ENCODE data around the gene SEMA5A.

DNA sequence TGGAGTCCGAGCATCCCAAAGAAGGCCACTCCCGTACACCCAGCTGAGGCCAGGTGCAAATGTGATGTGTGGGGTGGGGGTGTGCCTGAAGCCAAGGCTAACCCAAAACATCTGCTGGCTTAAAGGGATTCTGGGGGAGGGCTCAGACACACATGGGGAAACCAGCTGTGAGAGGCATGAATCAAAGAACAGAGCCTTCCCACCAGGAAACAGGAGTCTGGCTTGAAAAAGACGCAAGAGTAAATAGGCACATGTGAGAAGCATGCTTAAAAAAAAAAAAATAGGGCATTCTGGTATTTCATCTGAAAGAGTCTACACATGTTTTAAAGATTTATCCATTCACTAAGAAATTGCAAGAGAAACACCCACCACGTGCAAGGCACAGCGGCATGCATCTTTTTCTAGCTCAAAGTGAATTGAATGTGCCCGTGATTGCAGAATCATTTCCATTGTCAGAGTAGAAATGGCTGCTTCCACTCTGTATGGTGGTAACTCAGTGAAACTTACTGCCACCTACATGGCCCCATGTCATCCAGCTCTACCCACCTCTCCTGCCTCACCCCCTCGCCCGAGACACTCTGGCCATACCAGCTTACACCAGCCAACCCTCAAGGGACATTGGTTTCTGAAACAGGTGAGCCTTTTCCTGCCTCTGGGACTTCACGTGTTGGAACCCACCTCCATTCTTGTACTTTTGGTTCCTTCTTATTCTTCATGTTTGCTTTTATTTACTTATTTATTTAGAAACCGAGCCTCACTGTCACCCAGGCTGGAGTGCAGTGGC lies 71.5 kb downstream of the SEMA5A start:
- TF ChIP-seq, protein P1, sequence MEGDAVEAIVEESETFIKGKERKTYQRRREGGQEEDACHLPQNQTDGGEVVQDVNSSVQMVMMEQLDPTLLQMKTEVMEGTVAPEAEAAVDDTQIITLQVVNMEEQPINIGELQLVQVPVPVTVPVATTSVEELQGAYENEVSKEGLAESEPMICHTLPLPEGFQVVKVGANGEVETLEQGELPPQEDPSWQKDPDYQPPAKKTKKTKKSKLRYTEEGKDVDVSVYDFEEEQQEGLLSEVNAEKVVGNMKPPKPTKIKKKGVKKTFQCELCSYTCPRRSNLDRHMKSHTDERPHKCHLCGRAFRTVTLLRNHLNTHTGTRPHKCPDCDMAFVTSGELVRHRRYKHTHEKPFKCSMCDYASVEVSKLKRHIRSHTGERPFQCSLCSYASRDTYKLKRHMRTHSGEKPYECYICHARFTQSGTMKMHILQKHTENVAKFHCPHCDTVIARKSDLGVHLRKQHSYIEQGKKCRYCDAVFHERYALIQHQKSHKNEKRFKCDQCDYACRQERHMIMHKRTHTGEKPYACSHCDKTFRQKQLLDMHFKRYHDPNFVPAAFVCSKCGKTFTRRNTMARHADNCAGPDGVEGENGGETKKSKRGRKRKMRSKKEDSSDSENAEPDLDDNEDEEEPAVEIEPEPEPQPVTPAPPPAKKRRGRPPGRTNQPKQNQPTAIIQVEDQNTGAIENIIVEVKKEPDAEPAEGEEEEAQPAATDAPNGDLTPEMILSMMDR (IDR thresholded peaks at IDR 0.05; ENCODE audit: control extremely low read depth in 1 of 3, insufficient read depth in 1 of 3, low read depth in 1 of 3, low read length in 3 of 3), result no peak
- TF ChIP-seq ZNF274 (IDR thresholded peaks at IDR 0.05; ENCODE audit: borderline replicate concordance, extremely low read depth, low read length) (no peak), HDAC2 (IDR thresholded peaks at IDR 0.05; ENCODE audit: borderline replicate concordance in 1 of 2, low read depth in 2 of 2, low read length in 2 of 2) (no peak), HDAC6 (IDR thresholded peaks at IDR 0.05; ENCODE audit: low read depth, low read length) (no peak), POLR2A (IDR thresholded peaks at IDR 0.05; ENCODE audit: control extremely low read depth in 1 of 2, low read depth in 2 of 2, low read length in 2 of 2) (no peak), ASH2L (IDR thresholded peaks at IDR 0.05; ENCODE audit: low read length) (no peak), RAD21 (IDR thresholded peaks at IDR 0.05 in 1 of 2, conservative IDR thresholded peaks at IDR 0.05 in 1 of 2; ENCODE audit: low read depth in 2 of 2, low read length in 2 of 2) (no peak), JUND (IDR thresholded peaks at IDR 0.05; ENCODE audit: low read length) (no peak), GTF2F1 (IDR thresholded peaks at IDR 0.05; ENCODE audit: borderline replicate concordance, low read depth, low read length) (no peak), EP300 (IDR thresholded peaks at IDR 0.05; ENCODE audit: borderline replicate concordance in 1 of 2, low read depth in 2 of 2, low read length in 2 of 2) (no peak)

Measured in H1 (cell line).